Retinal pigment epithelial cell (primary cell): ENCODE measurements around the gene TTLL3.
"Not testable (repeated sequence)": the region's sequence is repeated elsewhere in the genome, so short reads cannot be mapped to it uniquely, and the experiment has no call there.

Experiments used
- DNase-seq: peaks from one replicate; pipeline ENCODE4 v3.0.0-alpha.2; 2010; ENCODE audit warnings: low read depth
- H3K4me3 ChIP-seq: 2 replicates; pipeline ENCODE4 v1.5.1; 2011; ENCODE audit warnings: mild to moderate bottlenecking, low read length, control low read depth, moderate library complexity
- CTCF ChIP-seq: conservative IDR thresholded peaks from 2 replicates; pipeline ENCODE4 v1.5.1; 2011; ENCODE audit warnings: low read depth, low read length, control low read depth, inconsistent platforms

Gene TTLL3

DNA sequence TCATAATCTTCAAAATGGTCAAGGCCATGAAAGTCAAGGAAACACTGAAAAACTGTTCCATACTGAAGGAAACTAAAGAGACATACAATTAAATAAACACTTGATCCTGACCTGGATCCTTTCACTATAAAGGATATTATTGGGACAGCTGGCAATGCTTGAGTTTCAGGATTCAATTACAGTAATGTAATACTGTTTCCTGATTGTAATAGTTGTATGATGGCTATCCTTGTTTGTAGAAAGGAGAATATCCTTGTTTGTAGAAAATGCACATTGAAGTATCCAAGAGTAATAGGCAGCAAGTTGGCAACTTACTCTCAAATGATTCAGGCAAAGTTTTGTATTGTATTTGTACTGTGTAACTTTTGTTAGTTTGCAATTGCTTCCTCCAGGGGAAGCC is 65.4 kb downstream of the TTLL3 start:
- no peak for DNase-seq
- TF ChIP-seq CTCF: no peak
- no peak overlapping the region for H3K4me3 ChIP-seq

GRCh38 chr3:9876255-9876654 is 66.2 kb downstream of the TTLL3 start:
- H3K4me3 ChIP-seq, DNase-seq: not testable (repeated sequence)

DNA sequence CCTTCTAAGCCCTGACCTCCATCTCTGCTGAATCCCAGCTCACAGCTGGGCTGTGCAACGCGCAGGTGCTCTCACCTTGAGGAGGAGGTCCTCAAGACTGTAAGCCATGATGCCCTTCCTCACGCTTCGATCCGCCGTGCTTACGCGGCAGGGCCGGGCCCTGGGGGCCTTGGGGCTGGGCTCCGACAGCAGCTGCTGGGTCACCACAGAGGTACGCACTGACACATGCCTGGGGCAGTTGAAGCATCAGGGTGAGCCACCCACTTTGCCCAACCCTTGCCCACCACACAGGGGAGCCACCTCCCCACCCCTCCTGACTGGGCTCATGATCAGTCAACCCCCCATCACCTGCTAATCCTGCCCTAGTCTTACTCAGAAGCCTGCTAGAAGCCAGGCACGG is 66.9 kb downstream of the TTLL3 start:
- no peak for TF ChIP-seq CTCF
- no peak for DNase-seq
- H3K4me3 ChIP-seq: no peak overlapping the region

DNA sequence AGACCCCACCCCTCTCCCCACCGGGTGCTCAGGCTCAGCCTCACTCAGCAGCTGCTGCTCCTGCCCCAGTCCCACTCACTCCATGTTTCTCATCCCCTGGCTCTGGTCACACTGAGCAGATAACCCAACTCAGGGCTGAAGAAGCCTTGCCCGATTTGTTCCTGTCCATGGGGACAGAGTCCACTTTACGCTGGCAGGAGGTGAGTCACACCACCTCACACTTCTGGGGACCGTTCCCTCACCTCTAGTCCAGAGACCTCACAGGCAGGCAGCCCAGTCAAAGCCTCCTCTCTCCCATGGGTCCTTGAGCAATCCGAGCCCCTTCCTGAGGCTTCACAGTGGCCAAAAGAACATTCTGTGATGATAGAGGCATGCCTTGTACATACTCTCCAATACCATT is 68.6 kb downstream of the TTLL3 start:
- no peak for TF ChIP-seq CTCF
- DNase-seq: no peak
- H3K4me3 ChIP-seq: no peak overlapping the region

GRCh38 chr3:9879830-9880549 is 69.9 kb downstream of the TTLL3 start, which contains the start of gene CIDEC:
Gene CIDEC, minus strand, starts transcription at chr3:9880253. Its CDS starts 1,767 bp downstream, at chr3:9878486.
- no peak within 1 kb of the TSS for H3K4me3 ChIP-seq
- no peak for TF ChIP-seq CTCF
- no peak for DNase-seq

DNA sequence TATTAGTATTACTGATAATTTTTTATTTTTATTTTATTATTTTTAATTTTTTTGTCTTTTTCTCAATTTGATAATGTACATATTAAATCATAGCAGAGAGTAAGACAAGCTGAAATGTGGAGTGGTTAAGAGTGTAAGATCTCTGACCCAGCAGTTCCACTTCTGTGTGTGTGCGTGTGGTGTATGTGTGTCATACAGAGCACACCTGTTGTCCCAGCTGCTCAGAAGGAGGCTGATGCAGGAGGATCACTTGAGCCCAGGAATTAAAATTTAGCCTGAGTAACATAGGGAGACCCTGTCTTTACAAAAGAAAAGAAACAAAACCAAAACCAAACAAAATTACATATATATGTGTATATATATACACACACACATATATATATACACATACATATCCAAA is 71.4 kb downstream of the TTLL3 start:
- DNase-seq: no peak
- TF ChIP-seq CTCF: no peak

DNA sequence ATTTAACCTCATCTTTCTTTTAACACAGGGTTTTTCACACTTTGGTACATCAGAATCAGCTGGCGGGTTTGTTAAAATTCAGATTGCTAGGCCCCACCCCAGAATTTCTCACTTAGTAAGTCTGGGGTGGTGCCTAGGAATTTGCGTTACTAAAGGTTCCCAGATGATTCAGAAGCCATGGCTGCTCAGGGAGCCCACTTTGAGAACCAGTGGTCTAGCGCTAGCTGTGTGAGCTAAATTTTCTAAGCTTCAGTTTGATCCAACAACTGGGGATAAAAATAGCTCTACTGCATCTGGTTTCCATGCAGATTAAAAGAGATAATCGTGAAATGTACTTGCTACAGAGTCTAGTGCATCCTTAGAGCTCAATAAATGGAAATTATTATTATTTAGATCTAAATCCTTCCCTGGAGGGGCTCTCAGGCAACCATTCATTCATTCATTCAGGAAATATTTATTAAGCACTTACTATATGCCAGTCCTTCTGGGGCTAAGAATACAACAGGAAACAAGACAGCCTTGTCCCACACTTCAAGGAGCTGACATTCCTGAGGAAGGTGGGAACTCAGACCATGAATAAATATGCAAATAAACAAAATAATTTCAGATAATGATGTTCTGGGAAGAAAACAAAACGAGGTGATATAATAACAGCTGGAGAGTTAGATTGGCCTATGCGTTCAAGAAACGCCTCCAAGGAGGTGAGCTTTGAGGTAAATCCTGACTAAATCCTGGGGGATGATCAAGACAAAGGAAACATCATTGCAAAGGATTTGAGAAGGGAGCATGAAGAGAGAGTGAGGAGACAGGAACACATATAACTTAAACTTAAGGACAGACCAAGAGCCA is 73.9 kb downstream of the TTLL3 start:
- no peak for TF ChIP-seq CTCF
- DNase-seq: no peak
- no peak overlapping the region for H3K4me3 ChIP-seq

More for the DNA sequence above, 71.4 kb downstream of the TTLL3 start:
- H3K4me3 ChIP-seq: no peak overlapping the region
